Stimulated activated CD8-positive, alpha-beta memory T cell treated with anti-CD3 and anti-CD28 coated beads, Interleukin-15, amount 100 ng/mL, for 48 hours (primary cell): ENCODE measurements around the gene HOXC13.
A peak's percentile ranks its signal among the peaks of the same experiment; 100 is the strongest.

ENCODE experiments used
- DNase-seq, 2 donors: peaks; one replicate each; pipeline ENCODE4 v3.0.0-alpha.2; 2020; ENCODE audit warnings: low read depth in 2 of 2

The HOXC13 gene

DNA sequence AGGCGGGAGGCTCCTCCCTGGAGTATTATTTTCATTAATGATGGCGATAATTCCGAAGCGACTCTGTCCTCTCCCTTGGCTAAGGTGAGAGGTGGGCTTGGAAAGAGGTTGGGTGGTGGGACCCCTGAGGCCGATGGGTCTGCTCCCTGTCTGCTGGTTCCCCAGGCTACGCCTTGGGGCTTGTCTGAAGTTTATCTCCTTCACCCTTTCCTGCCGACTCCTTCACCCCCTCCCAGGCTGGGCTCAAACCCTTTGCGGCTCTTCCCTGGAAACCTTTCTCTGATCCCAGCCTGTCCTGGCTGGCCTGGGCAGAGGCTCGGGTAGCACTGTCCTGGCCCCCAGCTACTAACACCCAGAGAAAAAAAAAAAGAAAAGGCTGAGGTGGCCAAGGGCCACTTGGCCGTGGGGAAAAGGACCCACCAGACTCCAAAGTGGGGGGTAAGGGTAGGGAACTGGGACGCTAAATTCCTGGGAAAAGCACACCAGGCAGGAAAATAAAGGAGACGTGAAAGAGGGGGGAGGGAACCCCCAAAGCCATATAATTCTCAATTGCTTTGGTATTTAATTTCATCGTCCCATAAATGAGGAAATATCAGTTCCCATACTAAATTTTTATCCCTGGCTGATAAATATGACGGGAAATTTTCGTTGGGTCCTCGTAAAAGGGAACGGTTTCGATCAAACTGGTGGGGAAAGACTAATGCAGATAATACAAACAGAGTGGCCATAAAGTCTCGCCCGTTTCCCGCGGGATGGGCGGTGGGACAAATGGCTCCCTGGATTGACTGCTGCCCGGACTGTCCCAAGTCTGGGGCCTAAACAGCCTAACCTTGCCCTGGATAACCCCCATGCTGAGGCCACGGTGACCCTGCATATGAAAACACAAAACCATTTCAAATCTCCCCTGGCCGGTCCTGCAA, 44.3 kb downstream of the HOXC13 start:
- DNase-seq: no peak

- DNase-seq: no peak
These were observed 44.9 kb downstream of the HOXC13 start for GRCh38 chr12:53983568-53983949.

- no peak for DNase-seq
These were observed 45.4 kb downstream of the HOXC13 start for GRCh38 chr12:53983950-53984572.

- DNase-seq: peak; percentile 77 to 81
These were observed 46.5 kb downstream of the HOXC13 start, which contains the start of gene HOXC10 for GRCh38 chr12:53984901-53985691. Gene HOXC10, plus strand, starts transcription at chr12:53985146. Its CDS starts 114 bp downstream, at chr12:53985260.

DNA sequence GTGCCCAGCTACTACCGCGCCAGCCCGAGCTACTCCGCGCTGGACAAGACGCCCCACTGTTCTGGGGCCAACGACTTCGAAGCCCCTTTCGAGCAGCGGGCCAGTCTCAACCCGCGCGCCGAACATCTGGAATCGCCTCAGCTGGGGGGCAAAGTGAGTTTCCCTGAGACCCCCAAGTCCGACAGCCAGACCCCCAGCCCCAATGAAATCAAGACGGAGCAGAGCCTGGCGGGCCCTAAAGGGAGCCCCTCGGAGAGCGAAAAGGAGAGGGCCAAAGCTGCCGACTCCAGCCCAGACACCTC, 47.0 kb downstream of the HOXC13 start:
- DNase-seq: no peak

DNA sequence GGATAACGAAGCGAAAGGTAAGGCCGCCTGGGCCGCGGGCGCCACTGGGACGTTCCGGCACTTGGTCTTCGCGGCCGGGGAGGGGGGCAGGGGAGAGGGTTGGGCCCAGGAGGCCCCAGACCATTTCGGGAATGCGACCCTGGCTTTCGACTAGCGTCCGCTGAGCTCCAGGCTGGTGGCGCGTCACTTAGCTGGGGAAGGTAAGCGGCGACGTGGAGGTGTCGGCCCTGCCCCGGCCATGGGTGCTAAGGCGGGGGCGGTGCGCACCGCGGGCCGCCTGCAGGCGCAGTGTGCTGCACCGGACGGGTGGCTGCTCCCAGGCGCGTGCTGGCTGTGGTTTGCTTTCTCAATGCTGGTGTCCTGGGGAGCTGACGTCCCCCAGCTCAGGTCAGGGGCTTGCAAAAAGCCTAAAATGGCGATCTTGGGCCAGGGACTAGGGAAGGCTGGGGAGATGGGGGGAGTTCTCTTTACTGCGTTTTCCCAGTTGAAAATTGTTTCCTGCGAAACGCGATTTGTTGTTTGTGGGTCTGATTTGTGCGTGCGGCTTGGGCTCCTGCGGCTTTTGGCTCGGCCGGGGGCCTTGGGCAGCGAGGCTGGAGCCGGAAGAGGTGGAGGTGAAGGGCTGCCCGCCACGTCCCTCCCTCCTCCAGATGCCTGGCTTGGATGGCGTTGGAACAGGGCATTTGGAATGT, 47.5 kb downstream of the HOXC13 start:
- DNase-seq: no peak

DNA sequence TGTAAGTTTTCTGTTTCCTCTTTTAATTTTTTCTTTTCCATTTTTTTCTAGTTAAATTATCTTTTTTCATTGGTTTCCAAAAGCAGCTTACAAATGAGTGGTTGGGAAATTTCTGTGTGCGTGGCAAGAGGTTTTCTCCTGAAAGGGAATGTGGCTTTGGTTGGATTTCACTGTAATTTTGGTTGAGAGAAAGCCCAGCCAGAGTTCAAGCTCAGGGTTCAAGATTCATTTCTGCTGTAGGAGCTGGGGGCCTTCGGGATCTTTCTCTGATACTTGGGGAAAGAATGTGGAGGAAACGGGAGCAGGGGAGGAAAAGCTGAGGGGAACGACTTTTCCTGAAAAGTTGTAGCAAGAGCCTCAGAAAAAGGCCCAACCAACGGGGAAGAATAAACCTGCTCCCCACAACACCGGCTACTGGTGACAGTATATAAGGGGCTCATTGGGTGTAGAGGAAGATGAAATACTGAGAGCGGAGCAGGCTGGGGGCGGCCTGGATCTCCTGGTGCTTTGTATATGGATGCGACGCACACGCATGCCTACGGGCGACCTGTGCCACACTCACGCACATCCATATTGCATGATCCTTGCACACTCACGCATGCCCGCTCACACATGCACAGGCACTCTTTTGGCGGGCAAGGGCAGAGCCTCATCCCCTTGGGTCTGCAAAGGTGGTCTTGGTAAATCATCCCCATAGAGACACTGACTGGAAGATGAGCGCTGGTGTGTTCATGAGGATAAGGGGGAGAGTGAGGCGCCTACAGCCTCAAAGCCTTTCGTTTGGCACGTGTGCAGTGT, 48.3 kb downstream of the HOXC13 start:
- no peak for DNase-seq

DNA sequence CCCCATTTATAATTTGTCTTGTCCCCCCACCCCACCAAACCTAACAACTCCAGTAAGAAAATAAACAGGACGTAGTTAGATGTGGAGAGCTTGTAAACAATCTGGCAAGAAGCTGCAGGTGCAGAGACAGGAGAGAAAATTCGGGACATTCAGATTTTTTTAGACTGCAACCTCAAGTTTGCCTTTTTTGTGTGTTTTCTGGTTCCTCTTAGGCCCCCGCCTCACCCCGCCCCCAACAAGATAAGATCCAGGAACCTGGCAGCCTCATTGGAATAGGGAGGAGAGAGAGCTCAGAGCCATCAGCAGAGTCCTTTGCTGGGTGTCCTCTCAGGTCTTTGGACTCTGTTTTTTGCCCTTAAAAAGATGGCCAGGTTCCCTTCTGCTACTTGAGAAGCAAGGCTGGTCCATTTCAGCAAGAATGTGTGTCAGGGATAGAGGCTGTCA, 49.2 kb downstream of the HOXC13 start:
- DNase-seq: no peak

- no peak for DNase-seq
These were observed 50.1 kb downstream of the HOXC13 start for GRCh38 chr12:53988541-53989226.

DNA sequence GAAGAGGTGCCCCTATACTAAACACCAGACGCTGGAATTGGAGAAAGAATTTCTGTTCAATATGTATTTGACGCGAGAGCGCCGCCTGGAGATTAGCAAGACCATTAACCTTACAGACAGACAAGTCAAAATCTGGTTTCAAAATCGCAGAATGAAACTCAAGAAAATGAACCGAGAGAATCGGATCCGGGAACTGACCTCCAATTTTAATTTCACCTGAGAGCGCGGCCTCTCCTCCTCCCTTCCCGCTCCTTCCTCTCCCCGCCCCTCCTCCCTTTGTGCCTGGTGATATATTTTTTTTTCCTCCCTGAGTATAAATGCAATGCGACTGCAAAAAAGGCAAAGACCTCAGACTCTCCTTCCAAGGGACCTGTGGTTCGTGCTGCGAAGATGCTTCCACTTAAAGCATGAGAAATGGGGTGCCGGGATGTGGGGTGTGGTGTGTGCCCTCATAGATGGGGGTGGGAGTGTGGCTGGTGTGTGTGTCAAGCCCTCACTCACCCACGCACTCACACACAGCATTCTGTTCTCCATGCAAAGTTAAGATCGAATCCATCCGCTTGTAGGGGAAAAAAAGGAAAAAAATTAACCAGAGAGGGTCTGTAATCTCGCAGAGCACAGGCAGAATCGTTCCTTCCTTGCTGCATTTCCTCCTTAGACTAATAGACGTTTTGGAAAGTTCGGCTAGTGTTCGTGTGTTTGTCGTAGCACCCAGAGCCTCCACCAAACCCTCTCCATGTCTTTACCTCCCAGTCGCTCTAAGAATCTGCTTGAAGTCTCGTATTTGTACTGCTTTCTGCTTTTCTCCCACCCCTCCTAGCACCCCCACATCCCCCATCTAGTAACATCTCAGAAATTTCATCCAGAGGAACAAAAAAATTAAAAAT, 50.8 kb downstream of the HOXC13 start:
- DNase-seq: no peak

GRCh38 chr12:53990311-53991076, 51.9 kb downstream of the HOXC13 start:
- DNase-seq: no peak

DNA sequence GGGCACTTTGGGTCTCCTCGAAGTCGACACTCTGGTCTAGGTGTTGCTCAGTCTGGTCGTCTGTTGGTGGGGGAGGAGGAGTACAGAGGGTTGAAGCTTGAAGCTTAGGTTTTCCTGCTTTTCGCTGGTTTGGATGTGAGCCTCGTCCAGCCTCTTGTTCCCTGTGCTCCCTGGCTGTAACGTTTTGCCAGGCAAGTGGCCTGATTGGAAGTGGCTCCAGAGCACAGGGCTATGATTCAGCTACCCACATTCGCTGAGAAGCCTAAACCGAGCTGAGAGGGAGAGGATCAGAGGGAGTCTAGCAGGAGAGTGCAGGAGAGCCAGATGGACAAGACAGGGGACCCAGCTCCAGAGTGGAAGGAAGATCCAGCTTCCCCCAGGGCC, 52.4 kb downstream of the HOXC13 start:
- DNase-seq: no peak

DNA sequence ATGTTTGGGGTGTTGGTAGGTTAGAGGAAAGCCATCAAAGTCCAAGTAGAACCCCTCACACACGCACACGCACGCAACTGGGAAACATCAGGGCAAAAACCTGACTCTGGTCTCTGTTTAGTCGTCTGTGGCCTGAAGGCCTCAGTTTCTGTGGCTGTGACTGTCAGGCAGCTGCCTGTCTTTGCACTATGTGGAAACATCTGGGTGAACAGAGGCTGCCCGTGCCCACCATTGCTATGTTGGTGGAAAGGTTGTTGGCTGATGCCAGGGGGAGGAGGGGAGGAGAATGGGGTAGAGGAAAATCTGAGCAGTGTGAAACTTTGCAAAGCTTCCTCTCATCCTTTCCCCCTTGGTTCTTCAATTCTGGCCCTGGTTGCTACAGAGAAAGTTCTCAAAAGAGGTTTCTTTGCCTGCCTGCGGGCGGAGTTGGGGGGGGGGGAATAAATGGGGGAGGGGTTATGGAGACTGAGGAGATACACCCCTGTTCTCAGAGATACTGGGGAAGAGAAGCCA, 53.8 kb downstream of the HOXC13 start:
- no peak for DNase-seq

DNA sequence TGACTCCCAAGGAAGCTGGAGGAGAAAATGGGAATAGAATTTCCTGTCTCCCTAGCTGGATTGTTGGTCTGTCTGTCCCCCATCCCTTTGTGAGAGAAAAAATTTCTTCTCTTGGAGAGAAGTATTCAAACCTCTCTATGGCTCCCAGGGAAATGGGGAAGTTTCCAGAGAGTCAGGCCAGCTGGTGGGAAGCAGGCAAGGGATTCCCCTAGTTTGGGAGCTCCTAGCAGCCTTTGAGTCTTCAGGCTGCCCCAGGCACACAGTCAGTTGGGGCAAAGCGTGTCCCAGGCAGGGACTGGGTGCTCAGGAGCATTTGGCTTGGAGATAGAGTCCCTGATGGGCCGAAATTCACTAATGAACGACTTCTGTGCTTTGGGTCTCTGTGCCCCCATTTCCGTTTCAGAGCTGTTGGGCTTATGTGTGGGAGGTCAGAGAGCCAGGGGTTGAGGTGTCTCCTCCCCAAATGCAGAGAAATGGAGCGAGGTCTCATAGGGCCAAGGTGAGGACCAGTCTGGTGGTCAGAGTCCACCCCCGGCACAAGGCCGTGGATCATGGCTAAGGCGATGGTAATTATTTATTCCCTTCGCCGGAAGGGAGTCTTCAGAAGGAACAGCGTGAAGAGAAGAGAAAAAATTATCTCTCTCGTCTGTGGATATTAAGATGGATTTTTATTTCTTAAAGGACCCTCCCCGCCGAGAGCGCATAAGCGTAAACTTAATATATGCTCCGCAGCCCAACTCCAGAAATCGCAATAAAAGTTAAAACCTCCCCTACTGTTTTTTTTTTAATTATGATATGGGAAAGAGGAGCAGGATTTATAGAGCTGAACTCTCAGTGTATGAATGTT, 54.8 kb downstream of the HOXC13 start:
- DNase-seq: no peak

DNA sequence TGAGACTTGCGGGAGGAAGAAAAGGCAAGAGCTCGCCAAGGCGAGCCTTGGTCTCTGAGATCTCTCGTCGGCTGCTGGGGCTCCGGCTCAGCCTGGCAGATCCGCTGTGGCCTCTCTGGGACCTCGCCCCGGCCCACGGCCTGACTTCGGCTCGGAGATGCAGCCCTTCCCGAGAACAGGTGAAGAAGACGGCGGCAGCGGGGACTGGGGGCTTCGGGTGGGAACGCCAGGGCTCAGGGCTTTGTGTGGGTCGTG, 55.3 kb downstream of the HOXC13 start:
- no peak for DNase-seq

DNA sequence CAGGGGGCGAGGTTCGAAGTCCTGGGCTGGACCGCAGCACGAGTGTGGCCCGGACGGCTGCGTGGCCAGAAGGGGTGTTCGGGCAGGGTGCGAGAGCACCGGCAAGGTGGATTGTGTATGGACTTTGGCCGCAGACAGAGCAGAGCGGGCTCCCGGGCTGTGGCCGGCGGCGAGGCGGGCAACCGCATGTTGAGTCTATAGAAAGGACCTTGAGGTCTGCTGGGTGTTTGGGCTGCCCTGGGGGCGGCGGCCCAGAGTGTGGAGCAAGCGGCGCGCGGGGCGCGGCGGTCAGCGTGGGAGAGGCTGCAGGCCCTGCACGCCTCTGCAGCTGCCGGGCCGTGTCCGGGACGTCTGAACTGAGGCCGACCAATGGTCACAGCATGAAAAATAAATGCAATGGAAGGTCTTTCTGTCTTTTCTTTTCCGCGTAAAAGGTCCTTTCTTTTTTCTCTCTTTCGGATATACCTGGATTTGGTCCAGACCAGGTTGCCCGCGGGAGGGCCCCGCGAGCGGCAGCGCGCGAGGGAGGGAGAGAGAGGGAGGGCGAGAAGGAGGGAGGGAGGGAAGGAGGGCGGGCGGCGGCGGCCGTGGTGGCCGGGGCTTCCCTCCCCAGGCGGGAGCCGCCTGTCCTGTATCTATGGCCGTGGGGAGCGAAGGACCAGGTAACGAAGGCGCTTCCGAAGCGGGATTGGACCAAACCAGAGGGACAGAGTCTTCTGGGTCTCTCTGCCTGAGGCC, 55.8 kb downstream of the HOXC13 start:
- no peak for DNase-seq

GRCh38 chr12:53995002-53995377, 56.4 kb downstream of the HOXC13 start:
- no peak for DNase-seq
